K562 (cell line): Measurements from ENCODE around the gene ADIPOR2. TPM values are rescaled to one million over a fixed set of nuclear protein-coding genes. Genes with fewer than 3 reads are reported as not detected.
"Not testable (repeated sequence)": the region's sequence is repeated elsewhere in the genome, so short reads cannot be mapped to it uniquely, and the experiment has no call there.

Experiments
- ATAC-seq: fragments of 200-7000 bp; cut with Tn5 transposase; 3 replicates; pipeline ENCODE4 v1.9.1; 2020; ENCODE audit warnings: moderate library complexity
- BruUV-seq: library from RNA; stranded (reverse); fragments of 400-500 nt; replicated peaks from 2 replicates; lab custom pipeline; 2021; lab: Mats Ljungman, UMichigan
- CTCF ChIA-PET: fragments of 300-600 bp; formaldehyde crosslinking; extraction: SDS; loops from one replicate; lab custom pipeline; 2021; ENCODE audit warnings: low intra/inter-chr PET ratio; lab: Yijun Ruan, JAX
- POLR2A ChIA-PET: fragments of 300-600, 350-650 bp; sonication (Branson Sonifier 250); formaldehyde crosslinking; extraction: SDS; loops from one replicate; lab custom pipeline; 2021; ENCODE audit warnings: antibody characterized with exemption, inconsistent platforms; lab: Yijun Ruan, JAX
- DNase-seq, 4 experiments: peaks; one replicate each; pipeline versions ENCODE4 v3.0.0 to v3.0.0-alpha.2; 2011 to 2018; ENCODE audit warnings: low spot score in 3 of 4, mixed read lengths in 3 of 4; ENCODE audit errors: extremely low read depth in 1 of 4
- FAIRE-seq: peaks from 2 replicates; lab custom pipeline; 2011; peaks lifted over from hg19 to GRCh38; lab: Jason Lieb, UNC
- H2AFZ ChIP-seq: 2 replicates; pipeline ENCODE4 v1.6.0; 2011; ENCODE audit warnings: low read depth, low read length, control low read depth, inconsistent platforms
- H3K27ac ChIP-seq: fragments of 200-600 bp; 3 replicates; pipeline ENCODE4 v1.8.0; 2011; ENCODE audit warnings: low read depth, mild to moderate bottlenecking, control low read depth, inconsistent platforms, low read length, moderate library complexity, mixed read lengths; ENCODE audit errors: extremely low read depth
- H3K27me3 ChIP-seq, 2 experiments: fragments of 300-600 bp in 1 of 2; 2 replicates in 1 of 2; 3 replicates in 1 of 2; pipeline versions ENCODE4 v1.6.0 to v1.8.0; 2011; ENCODE audit warnings: inconsistent platforms in 2 of 2, low read length in 2 of 2, mild to moderate bottlenecking in 1 of 2, mixed read lengths in 1 of 2, moderate library complexity in 1 of 2; ENCODE audit not compliant: control insufficient read depth in 2 of 2, insufficient read depth in 2 of 2
- H3K36me3 ChIP-seq: fragments of 300-600 bp; 3 replicates; pipeline ENCODE4 v1.8.0; 2011; ENCODE audit warnings: mild to moderate bottlenecking, low read length, inconsistent platforms; ENCODE audit not compliant: control insufficient read depth, insufficient read depth
- H3K4me1 ChIP-seq, 2 experiments: fragments of 200-600 bp in 1 of 2; replicated peaks in 1 of 2; 2 replicates in 1 of 2; 3 replicates in 1 of 2; pipeline versions ENCODE4 v1.5.1 to v1.8.0; 2011; ENCODE audit warnings: inconsistent platforms in 2 of 2, low read length in 2 of 2, mild to moderate bottlenecking in 1 of 2, mixed read lengths in 1 of 2, moderate library complexity in 1 of 2; ENCODE audit not compliant: control insufficient read depth in 2 of 2, insufficient read depth in 2 of 2
- H3K4me2 ChIP-seq: 2 replicates; pipeline ENCODE4 v1.6.1; 2011; ENCODE audit warnings: low read length, control low read depth, inconsistent platforms, mixed read lengths; ENCODE audit not compliant: insufficient read depth
- H3K4me3 ChIP-seq: fragments of 200-600 bp; sonication (generic), shearing (Covaris generic); 2 replicates; pipeline ENCODE4 v1.5.1; 2016; ENCODE audit warnings: control low read depth, inconsistent platforms
- H3K79me2 ChIP-seq: fragments of 200-600 bp; 3 replicates; pipeline ENCODE4 v1.8.0; 2011; ENCODE audit warnings: low read length, inconsistent platforms; ENCODE audit not compliant: control insufficient read depth, insufficient read depth
- H3K9ac ChIP-seq, 2 experiments: 2 replicates each; pipeline versions ENCODE4 v1.6.0 to v1.6.1; 2011; ENCODE audit warnings: low read depth in 2 of 2, low read length in 2 of 2, control low read depth in 1 of 2, inconsistent platforms in 1 of 2, mild to moderate bottlenecking in 1 of 2, mixed read lengths in 1 of 2; ENCODE audit not compliant: insufficient read depth in 1 of 2
- H3K9me1 ChIP-seq: one replicate; pipeline ENCODE4 v1.6.0; 2011; ENCODE audit warnings: inconsistent platforms, mild to moderate bottlenecking, low read length, moderate library complexity; ENCODE audit not compliant: control insufficient read depth, insufficient read depth
- H3K9me3 ChIP-seq: replicated peaks from 2 replicates; pipeline ENCODE4 v1.5.1; 2011; ENCODE audit warnings: low read depth, low read length, inconsistent platforms; ENCODE audit not compliant: control insufficient read depth, insufficient read depth
- H4K20me1 ChIP-seq: replicated peaks from 2 replicates; pipeline ENCODE4 v1.6.1; 2011; ENCODE audit warnings: low read length, inconsistent platforms, mixed read lengths; ENCODE audit not compliant: control insufficient read depth, insufficient read depth
- C11orf30 ChIP-seq: fragments of 450-650 bp; IDR thresholded peaks from 2 replicates; pipeline ENCODE4 v1.6.1; 2016; ENCODE audit warnings: low read depth, mild to moderate bottlenecking
- CBX3 ChIP-seq, 2 experiments: IDR thresholded peaks; 1 replicate in 1 of 2; 2 replicates in 1 of 2; pipeline ENCODE4 v1.6.1; 2012; ENCODE audit warnings: inconsistent platforms in 2 of 2, low read length in 2 of 2, borderline replicate concordance in 1 of 2, control low read depth in 1 of 2
- CBX5 ChIP-seq: IDR thresholded peaks from 2 replicates; pipeline ENCODE4 v1.6.1; 2014; ENCODE audit warnings: low read depth, borderline replicate concordance
- ELF2 ChIP-seq: fragments of 250-450 bp; sonication (Bioruptor Pico); IDR thresholded peaks from 2 replicates; pipeline ENCODE4 v1.5.0; 2021; ENCODE audit warnings: mild to moderate bottlenecking
- FOXM1 ChIP-seq, 2 experiments: fragments of 450-650 bp in 1 of 2; sonication (generic) in 1 of 2; formaldehyde crosslinking in 1 of 2; IDR thresholded peaks; 2 replicates each; pipeline versions ENCODE4 v1.6.1 to v1.9.0; 2017 to 2022; ENCODE audit warnings: low read depth in 2 of 2, mild to moderate bottlenecking in 2 of 2, missing genetic modification reagents in 1 of 2, moderate library complexity in 1 of 2
- TRIM28 ChIP-seq: fragments of 450-650 bp; IDR thresholded peaks from 2 replicates; pipeline ENCODE4 v1.6.1; 2017
- WGBS: fragments of 100-300 bp; shearing (Covaris generic); methylation state at CpG from one replicate; pipeline ENCODE4 v1.1.6; 2016; ENCODE audit warnings: low coverage, mixed read lengths; ENCODE audit not compliant: insufficient coverage; ENCODE audit errors: missing lambda C conversion rate; 5-methylcytosine and 5-hydroxymethylcytosine counted together
- in situ Hi-C: fragments of 300-500 bp; cut with MboI; formaldehyde crosslinking; loops from 4 replicates; pipeline ENCODE4 v1.15.0; 2018; ENCODE audit warnings: inconsistent platforms, mixed read lengths
- intact Hi-C: fragments of 100-400 bp; cut with micrococcal nuclease; formaldehyde crosslinking; loops from 2 replicates; pipeline ENCODE4 v1.14.2; 2022
- polyA plus RNA-seq, 8 experiments: library from polyadenylated mRNA; depleted of rRNA in 4 of 8; stranded (reverse) in 5 of 8; unstranded in 3 of 8; fragments of >200 nt; fragmentation: Nextera tagmentation in 2 of 8; fragmentation: Illumina TruSeq in 1 of 8; extraction: Ambion mirVana in 2 of 8; extraction: Trizol in 1 of 8; gene quantifications; 2 replicates each; pipeline versions ENCODE4 v1.2.1 to v1.2.3, GENCODE V29; 2011 to 2014; ENCODE audit warnings: inconsistent platforms in 1 of 8, missing spikeins in 1 of 8
- total RNA-seq, 7 experiments: library from RNA; depleted of rRNA in 6 of 7; stranded (reverse); fragments of >200 nt in 6 of 7; fragmentation: Illumina TruSeq in 2 of 7; extraction: Trizol in 2 of 7; gene quantifications; 2 replicates each; pipeline versions ENCODE4 v1.2.1 to v1.2.3, GENCODE V29; 2011 to 2021; ENCODE audit warnings: low replicate concordance in 1 of 7
- TF ChIP-seq, protein P1 (sequence below): fragments of 450-650 bp; IDR thresholded peaks from 2 replicates; pipeline ENCODE4 v1.6.1; 2018; ENCODE audit not compliant: partially characterized antibody
- TF ChIP-seq, protein P2 (sequence below): fragments of 450-650 bp; IDR thresholded peaks from 2 replicates; pipeline ENCODE4 v1.6.1; 2016; ENCODE audit warnings: mild to moderate bottlenecking

The ADIPOR2 gene
- total and polyA plus RNA-seq, 9 of the 15 experiments (the other 6 are each of a cell fraction or from before 2014, with no cell fraction given): 10.9 to 63.5 (median 46.0) TPM

- H3K4me2 ChIP-seq; POLR2A ChIA-PET; H3K9me1 ChIP-seq; H3K4me3 ChIP-seq; intact Hi-C loops; H4K20me1 ChIP-seq; H2AFZ ChIP-seq; H3K27me3 ChIP-seq; DNase-seq; ATAC-seq; CTCF ChIA-PET; H3K27ac ChIP-seq; H3K9me3 ChIP-seq; H3K9ac ChIP-seq; BruUV-seq; in situ Hi-C loops; FAIRE-seq; TF ChIP-seq FOXM1 (CRISPR knock-in tag; IDR thresholded peaks at IDR 0.05; ENCODE audit: low read depth): not testable (repeated sequence)
- Histone ChIP-seq H3K79me2 (peaks cover 100% of the 10 kb centered on the region), H3K4me1 (peaks cover 3 to 16% of the 10 kb centered on the region in 2 experiments; a peak in 3 of 5 replicates), H3K36me3 (peaks cover 19% of the 10 kb centered on the region; the same call in 2 of the 3 replicates)
- 99% methylated on average over 8 of the region's 8 CpGs for WGBS
- TF ChIP-seq TRIM28: peak; percentile 61; the same call in 1 of the 2 replicates
- 0 out of 2 replicates have a peak, but pooled peaks have one; percentile 34 for TF ChIP-seq CBX5
- TF ChIP-seq FOXM1 (IDR thresholded peaks at IDR 0.05; ENCODE audit: low read depth): peak; percentile 24; the same call in 1 of the 2 replicates
- TF ChIP-seq, protein P1, sequence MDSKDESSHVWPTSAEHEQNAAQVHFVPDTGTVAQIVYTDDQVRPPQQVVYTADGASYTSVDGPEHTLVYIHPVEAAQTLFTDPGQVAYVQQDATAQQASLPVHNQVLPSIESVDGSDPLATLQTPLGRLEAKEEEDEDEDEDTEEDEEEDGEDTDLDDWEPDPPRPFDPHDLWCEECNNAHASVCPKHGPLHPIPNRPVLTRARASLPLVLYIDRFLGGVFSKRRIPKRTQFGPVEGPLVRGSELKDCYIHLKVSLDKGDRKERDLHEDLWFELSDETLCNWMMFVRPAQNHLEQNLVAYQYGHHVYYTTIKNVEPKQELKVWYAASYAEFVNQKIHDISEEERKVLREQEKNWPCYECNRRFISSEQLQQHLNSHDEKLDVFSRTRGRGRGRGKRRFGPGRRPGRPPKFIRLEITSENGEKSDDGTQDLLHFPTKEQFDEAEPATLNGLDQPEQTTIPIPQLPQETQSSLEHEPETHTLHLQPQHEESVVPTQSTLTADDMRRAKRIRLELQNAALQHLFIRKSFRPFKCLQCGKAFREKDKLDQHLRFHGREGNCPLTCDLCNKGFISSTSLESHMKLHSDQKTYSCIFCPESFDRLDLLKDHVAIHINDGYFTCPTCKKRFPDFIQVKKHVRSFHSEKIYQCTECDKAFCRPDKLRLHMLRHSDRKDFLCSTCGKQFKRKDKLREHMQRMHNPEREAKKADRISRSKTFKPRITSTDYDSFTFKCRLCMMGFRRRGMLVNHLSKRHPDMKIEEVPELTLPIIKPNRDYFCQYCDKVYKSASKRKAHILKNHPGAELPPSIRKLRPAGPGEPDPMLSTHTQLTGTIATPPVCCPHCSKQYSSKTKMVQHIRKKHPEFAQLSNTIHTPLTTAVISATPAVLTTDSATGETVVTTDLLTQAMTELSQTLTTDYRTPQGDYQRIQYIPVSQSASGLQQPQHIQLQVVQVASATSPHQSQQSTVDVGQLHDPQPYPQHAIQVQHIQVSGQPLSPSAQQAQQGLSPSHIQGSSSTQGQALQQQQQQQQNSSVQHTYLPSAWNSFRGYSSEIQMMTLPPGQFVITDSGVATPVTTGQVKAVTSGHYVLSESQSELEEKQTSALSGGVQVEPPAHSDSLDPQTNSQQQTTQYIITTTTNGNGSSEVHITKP: peak; percentile 19
- TF ChIP-seq, protein P2, sequence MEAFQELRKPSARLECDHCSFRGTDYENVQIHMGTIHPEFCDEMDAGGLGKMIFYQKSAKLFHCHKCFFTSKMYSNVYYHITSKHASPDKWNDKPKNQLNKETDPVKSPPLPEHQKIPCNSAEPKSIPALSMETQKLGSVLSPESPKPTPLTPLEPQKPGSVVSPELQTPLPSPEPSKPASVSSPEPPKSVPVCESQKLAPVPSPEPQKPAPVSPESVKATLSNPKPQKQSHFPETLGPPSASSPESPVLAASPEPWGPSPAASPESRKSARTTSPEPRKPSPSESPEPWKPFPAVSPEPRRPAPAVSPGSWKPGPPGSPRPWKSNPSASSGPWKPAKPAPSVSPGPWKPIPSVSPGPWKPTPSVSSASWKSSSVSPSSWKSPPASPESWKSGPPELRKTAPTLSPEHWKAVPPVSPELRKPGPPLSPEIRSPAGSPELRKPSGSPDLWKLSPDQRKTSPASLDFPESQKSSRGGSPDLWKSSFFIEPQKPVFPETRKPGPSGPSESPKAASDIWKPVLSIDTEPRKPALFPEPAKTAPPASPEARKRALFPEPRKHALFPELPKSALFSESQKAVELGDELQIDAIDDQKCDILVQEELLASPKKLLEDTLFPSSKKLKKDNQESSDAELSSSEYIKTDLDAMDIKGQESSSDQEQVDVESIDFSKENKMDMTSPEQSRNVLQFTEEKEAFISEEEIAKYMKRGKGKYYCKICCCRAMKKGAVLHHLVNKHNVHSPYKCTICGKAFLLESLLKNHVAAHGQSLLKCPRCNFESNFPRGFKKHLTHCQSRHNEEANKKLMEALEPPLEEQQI: 0 out of 2 replicates have a peak, but pooled peaks have one; percentile 56
- peak; percentile 78; the same call in 1 of the 2 replicates for TF ChIP-seq ELF2 (CRISPR knock-in tag)
- 0 out of 2 replicates have a peak, but pooled peaks have one; percentile 14 for TF ChIP-seq C11orf30
- TF ChIP-seq CBX3 (IDR thresholded peaks at IDR 0.05; ENCODE audit: borderline replicate concordance in 1 of 2, low read length in 2 of 2): peak in 1 of 2 experiments; percentile 16; a peak in 1 of 3 replicates
Observed at GRCh38 chr12:1715459-1715858, 24.6 kb downstream of the ADIPOR2 start.
